Coronary artery (tissue), 2 donors: ENCODE results near the gene PLCB2.
A peak's percentile ranks its signal among the peaks of the same experiment; 100 is the strongest.

ENCODE experiments used
- DNase-seq: peaks from one replicate; pipeline ENCODE4 v3.0.0-alpha.2; 2017; ENCODE audit warnings: low spot score
- H3K27ac ChIP-seq, 2 donors: fragments of 200-600 bp; sonication (generic); one replicate each; pipeline ENCODE4 v1.5.1; 2016 to 2019
- H3K4me3 ChIP-seq: fragments of 200-600 bp; sonication (generic); 2 replicates; pipeline ENCODE4 v1.5.1; 2016; ENCODE audit warnings: mild to moderate bottlenecking, moderate library complexity
- TF ChIP-seq, protein P1 (sequence below): fragments of 200-600 bp; sonication (generic); IDR thresholded peaks from one replicate; pipeline ENCODE4 v1.5.1; 2019; ENCODE audit warnings: antibody characterized with exemption

Gene PLCB2

DNA sequence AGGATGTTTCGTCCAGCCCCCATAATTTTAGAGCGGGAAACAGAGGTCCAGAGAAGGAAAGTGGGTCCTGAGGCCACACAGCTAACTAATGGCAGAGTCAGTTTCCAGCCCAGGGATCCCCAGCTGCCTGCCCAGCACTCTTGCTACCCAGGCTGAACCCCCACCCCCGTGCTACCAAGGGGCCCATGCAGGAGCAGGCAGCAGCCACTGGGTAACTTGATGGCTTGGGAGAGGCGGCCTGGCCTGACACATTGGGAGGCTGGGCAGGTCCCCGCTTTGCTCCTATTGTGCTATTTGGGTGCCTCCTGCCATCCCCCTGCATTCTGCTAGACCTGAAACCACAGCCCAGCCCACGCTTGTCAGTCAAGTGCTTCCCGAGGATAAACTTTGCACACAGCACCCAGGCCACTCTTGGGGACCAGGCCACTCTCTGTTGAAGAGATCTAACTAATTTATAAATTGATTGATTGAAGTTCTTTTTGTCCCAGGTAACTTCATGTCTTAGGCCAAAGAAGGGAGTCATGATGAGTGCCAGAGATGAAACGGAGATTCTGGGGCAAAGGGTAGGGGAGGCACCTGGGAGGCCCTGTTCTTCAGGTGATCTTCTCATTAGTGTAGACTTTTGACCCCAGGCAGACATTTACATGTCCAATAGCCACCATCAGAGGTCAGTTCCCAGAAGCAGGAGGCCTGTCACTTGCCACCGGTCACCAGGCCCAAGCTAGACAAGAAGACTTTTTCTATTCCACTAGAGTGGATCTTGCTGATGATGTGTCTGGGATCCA is 61.9 kb downstream of the PLCB2 start:
- DNase-seq: no peak
- TF ChIP-seq, protein P1, sequence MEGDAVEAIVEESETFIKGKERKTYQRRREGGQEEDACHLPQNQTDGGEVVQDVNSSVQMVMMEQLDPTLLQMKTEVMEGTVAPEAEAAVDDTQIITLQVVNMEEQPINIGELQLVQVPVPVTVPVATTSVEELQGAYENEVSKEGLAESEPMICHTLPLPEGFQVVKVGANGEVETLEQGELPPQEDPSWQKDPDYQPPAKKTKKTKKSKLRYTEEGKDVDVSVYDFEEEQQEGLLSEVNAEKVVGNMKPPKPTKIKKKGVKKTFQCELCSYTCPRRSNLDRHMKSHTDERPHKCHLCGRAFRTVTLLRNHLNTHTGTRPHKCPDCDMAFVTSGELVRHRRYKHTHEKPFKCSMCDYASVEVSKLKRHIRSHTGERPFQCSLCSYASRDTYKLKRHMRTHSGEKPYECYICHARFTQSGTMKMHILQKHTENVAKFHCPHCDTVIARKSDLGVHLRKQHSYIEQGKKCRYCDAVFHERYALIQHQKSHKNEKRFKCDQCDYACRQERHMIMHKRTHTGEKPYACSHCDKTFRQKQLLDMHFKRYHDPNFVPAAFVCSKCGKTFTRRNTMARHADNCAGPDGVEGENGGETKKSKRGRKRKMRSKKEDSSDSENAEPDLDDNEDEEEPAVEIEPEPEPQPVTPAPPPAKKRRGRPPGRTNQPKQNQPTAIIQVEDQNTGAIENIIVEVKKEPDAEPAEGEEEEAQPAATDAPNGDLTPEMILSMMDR: no peak
- Histone ChIP-seq H3K4me3 (no peak overlapping the region), H3K27ac (no peak overlapping the region)

DNA sequence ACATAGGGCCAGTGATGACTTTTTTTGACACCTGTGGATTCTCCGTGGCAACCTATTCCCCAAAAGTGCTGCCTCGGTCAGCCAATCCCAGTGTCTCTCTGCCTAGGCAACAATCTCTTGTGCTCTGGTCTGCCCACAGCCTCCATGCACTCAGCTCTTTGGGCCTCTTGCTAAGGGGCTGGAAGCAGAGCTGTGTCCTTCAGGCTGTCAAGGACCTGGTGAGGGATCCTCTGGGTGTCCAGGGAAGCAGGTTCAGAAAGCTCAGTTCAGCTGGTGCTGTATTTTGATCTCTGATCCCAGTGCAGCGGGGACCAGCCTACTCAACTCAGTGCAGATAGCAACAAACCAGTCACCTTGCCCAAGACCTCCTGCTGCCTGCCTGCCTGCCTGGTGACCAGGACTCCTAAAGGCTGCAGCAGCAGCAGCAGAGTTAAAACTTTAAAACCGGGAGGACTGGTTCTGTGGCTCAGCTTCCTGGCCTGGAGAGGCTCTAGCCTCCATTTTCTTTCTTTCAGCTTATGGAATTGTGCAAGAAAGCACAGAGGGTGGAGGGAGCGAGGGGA is 62.7 kb downstream of the PLCB2 start:
- peak; percentile 61 for DNase-seq
- TF ChIP-seq, protein P1: no peak
- no peak overlapping the region for H3K4me3 ChIP-seq
- no peak overlapping the region for H3K27ac ChIP-seq

DNA sequence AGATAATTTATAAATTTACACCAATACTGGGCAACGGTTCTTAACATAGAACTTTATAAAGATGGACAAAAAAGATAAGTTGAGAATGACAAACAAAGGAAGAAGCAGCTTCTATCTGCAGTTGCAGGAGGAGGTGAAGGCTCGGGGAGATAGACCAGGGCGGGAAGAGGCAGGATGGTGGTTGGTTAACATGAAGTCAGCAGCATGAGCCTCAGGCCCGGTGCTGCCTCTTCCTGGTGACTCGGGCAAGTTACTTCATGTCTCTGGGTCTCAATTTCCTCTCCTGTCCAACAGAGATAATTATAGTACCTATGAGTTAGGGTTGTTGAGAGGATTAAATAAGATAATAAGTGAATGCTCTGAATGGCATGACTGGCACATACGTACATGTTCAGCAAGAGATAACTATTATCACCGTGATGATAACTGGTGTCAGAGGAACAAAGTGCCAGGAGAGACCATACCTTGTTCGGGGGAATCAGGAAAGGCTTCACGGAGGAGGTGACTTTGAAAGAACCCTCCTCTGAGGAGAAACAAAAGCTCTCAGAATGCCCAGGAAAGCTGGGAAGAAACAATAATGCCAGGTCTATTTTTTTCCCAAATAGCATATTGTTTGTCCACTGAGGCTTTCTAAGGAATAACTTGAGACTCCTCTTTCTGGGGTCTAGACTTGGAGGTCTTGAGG is 64.5 kb downstream of the PLCB2 start:
- H3K27ac ChIP-seq: no peak overlapping the region
- TF ChIP-seq, protein P1: no peak
- no peak overlapping the region for H3K4me3 ChIP-seq
- DNase-seq: no peak

DNA sequence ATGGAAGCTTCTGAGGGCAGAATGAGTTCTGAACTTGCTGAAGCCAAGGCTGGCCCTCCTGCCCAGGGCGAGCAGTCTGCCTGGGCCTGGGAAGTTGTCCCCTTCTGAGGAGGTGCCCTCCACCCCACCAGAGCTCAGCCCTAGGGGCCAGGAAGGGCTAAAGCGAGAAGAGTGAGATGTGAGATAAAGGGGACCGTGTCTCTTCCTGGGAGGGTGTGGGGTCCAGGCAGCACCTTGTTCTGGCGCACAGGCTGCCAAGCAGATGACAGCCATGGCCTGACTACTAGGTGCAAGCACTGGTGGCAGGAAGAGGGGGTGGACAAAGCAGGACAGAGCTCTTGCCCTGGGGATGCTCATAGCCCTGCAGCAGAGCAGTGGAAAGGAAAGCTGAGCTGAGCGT is 65.1 kb downstream of the PLCB2 start:
- TF ChIP-seq, protein P1: no peak
- H3K4me3 ChIP-seq: no peak overlapping the region
- peak; percentile 49 for DNase-seq
- H3K27ac ChIP-seq: no peak overlapping the region

DNA sequence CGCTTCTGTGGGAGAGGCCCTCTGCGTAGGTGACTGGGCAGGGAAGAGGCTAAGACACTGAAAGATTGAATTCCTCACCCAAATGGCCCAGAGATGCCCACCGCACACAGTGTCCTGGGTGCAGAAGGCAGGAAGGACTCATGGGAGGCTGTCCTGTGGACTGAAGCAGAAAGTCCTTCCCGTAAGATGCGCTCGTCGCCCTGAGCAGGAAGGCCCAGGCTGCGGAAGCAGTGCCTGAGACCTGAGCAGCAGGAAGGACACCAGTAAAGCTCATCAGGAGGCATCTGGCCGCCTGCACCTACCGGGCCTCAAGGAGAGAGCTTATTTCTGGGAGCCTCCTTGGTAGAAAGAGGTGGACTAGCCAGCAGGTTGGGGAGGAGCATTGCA is 65.5 kb downstream of the PLCB2 start:
- TF ChIP-seq, protein P1: no peak
- peak; percentile 66 for DNase-seq
- H3K4me3 ChIP-seq: no peak overlapping the region
- H3K27ac ChIP-seq: no peak overlapping the region

DNA sequence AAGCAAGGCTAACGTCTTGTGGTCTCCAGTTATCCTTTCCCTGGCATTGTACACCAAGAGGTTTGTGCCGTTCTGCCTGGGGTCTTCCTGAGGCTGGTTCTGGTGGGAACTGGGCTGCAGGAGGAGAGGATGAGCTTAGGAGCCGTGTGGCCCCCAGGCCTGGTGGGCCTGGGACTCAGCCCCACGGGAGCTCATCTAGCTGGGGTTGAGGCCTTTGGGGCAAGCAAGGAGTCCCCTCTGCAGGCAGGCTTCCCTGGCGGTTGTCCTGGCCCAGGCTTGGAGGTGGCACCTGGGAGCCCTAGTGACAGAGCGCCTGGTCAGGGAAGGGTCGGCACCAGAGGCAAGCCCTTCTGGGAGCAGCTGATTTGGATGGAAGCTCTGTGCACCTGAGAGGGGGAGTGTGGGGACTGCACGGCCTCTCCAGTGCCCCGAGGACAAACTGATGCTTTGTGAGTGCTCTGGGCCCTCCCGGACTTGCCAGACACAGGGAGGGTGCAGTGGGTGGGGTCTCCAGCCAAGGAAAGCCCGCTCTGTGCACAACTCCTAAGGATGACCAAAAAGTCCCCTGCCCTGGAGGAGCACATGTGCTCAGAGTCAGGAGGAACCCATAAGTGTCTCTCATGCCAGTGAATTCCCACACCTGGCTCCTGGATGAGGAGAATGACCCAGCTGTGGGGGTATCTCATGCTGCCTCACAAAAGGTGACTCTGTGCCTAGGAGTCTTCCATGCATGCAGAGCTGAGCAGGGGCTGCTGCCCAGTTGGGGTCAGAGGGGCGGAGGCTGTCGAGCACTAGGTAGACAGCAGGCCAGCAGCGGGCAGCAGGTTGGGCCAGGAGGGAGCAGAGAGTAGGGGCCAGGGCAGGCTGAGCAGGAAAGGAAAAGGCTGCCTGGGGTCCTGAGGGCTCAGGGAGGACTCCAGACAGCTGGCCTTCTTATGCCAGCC is 66.2 kb downstream of the PLCB2 start:
- Histone ChIP-seq H3K4me3 (no peak overlapping the region), H3K27ac (no peak overlapping the region)
- peak; percentile 65 for DNase-seq
- TF ChIP-seq, protein P1: no peak
